Nasal cavity respiratory epithelium epithelial cell of viscerocranial mucosa (primary cell): ENCODE results near the gene ZNF91. TPM values are rescaled to one million over a fixed set of nuclear protein-coding genes. Genes with fewer than 3 reads are reported as not detected.

Experiments
- total RNA-seq: library from RNA; depleted of rRNA; stranded (reverse); fragments of >200 nt; gene quantifications from 2 replicates; pipeline ENCODE4 v1.2.3, GENCODE V29; 2014

ZNF91 gene
- total RNA-seq, result 21.2 and 36.9 TPM in 2 replicates

GRCh38 chr19:23395041-23395721 is at the start of gene ZNF91:
ZNF91 (minus strand) TSS chr19:23395471; CDS start chr19:23395354, 117 bp downstream.

Other genes with a start within 250 kb of the ZNF91 start
- 2.1 TPM in 2 replicates for gene ZNF724, start 145.1 kb downstream of the ZNF91 start, total RNA-seq